Endothelial cell (in vitro differentiated cells): ENCODE data around the gene TCEANC. TPM values are rescaled to one million over a fixed set of nuclear protein-coding genes. Genes with fewer than 3 reads are reported as not detected.
"Not testable (repeated sequence)": the region's sequence is repeated elsewhere in the genome, so short reads cannot be mapped to it uniquely, and the experiment has no call there.

Experiments used
- DNase-seq: peaks from one replicate; pipeline ENCODE4 v3.0.0; 2021; ENCODE audit warnings: low spot score
- H3K27ac Mint-ChIP-seq: one replicate; pipeline ENCODE4 v1.8.0; 2021; ENCODE audit warnings: mixed read lengths, inconsistent platforms; ENCODE audit not compliant: unreplicated experiment
- H3K27me3 Mint-ChIP-seq: one replicate; pipeline ENCODE4 v1.8.0; 2021; ENCODE audit warnings: mild to moderate bottlenecking, moderate library complexity, mixed read lengths, inconsistent platforms; ENCODE audit not compliant: unreplicated experiment
- H3K36me3 Mint-ChIP-seq: one replicate; pipeline ENCODE4 v1.8.0; 2021; ENCODE audit warnings: mild to moderate bottlenecking, low read depth, mixed read lengths, inconsistent platforms; ENCODE audit not compliant: unreplicated experiment
- H3K4me1 Mint-ChIP-seq: one replicate; pipeline ENCODE4 v1.8.0; 2021; ENCODE audit warnings: mild to moderate bottlenecking, mixed read lengths, inconsistent platforms; ENCODE audit not compliant: unreplicated experiment
- H3K4me3 Mint-ChIP-seq: one replicate; pipeline ENCODE4 v1.8.0; 2021; ENCODE audit warnings: mild to moderate bottlenecking, mixed read lengths, inconsistent platforms; ENCODE audit not compliant: unreplicated experiment
- H3K9me3 Mint-ChIP-seq: one replicate; pipeline ENCODE4 v1.8.0; 2021; ENCODE audit warnings: mixed read lengths, inconsistent platforms; ENCODE audit not compliant: unreplicated experiment
- total RNA-seq: library from RNA; stranded (reverse); fragmentation: NEBNext Ultra II Directional; extraction: Animal tissue kit (Norgen Biotek cat#: 25700); gene quantifications from one replicate; pipeline ENCODE4 v1.2.1, GENCODE V29; 2021; ENCODE audit not compliant: unreplicated experiment
- TF ChIP-seq, protein P1 (sequence below): fragments of 200-600 bp; sonication (generic); IDR thresholded peaks from one replicate; pipeline ENCODE4 v1.5.0; 2021; ENCODE audit warnings: antibody characterized with exemption; ENCODE audit not compliant: unreplicated experiment

Gene TCEANC
- total RNA-seq, 1 donor from 2014 or later: 3.8 TPM

DNA sequence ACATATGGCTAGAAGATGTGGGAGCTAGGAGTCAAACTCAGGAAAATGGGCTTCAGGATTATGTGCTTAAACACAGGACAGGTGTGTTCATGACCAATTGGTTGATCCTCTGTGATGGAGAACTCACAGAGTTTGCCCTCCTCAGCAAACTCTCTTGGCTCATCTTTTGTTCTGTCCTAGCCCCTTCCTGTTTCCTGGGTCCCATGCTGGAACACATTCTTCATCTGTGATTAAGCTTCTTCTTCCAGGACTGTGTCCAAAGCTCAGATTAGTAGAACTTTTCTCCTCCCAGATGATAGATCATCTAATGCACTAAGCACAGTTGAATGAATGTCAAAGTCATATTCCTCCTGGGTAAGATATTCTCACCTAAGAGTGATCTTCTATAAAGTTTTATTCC lies 38.8 kb upstream of the TCEANC start:
- H3K27me3 Mint-ChIP-seq: no peaks in the 10 kb centered on the region
- H3K4me3 Mint-ChIP-seq: no peak overlapping the region
- no peak overlapping the region for H3K27ac Mint-ChIP-seq
- no peak for DNase-seq
- TF ChIP-seq, protein P1, sequence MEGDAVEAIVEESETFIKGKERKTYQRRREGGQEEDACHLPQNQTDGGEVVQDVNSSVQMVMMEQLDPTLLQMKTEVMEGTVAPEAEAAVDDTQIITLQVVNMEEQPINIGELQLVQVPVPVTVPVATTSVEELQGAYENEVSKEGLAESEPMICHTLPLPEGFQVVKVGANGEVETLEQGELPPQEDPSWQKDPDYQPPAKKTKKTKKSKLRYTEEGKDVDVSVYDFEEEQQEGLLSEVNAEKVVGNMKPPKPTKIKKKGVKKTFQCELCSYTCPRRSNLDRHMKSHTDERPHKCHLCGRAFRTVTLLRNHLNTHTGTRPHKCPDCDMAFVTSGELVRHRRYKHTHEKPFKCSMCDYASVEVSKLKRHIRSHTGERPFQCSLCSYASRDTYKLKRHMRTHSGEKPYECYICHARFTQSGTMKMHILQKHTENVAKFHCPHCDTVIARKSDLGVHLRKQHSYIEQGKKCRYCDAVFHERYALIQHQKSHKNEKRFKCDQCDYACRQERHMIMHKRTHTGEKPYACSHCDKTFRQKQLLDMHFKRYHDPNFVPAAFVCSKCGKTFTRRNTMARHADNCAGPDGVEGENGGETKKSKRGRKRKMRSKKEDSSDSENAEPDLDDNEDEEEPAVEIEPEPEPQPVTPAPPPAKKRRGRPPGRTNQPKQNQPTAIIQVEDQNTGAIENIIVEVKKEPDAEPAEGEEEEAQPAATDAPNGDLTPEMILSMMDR: no peak
- H3K9me3 Mint-ChIP-seq: no peaks in the 10 kb centered on the region
- H3K4me1 Mint-ChIP-seq: no peaks in the 10 kb centered on the region
- no peaks in the 10 kb centered on the region for H3K36me3 Mint-ChIP-seq

DNA sequence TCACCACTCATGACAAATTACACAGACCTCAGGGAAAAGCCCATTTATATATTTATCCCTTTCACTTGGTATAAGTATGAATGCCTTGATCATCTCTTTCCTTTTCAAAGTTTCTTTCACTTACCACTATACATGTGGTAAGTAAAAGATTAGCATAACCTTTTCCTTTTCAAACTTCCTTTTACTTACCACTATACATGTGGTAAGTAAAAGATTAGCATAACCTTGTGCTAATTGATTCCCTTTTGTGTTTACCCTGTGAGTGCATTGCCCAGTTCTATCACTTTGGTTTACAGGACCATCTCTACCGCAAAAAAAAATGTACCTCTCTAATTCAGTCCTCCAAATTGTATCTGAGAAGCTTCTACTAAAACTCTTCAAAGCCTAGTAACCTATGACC lies 32.7 kb upstream of the TCEANC start:
- TF ChIP-seq, protein P1: no peak
- H3K27ac Mint-ChIP-seq: no peak overlapping the region
- no peaks in the 10 kb centered on the region for H3K36me3 Mint-ChIP-seq
- H3K4me1 Mint-ChIP-seq: no peaks in the 10 kb centered on the region
- H3K4me3 Mint-ChIP-seq: no peak overlapping the region
- no peak for DNase-seq
- H3K27me3 Mint-ChIP-seq: peaks cover 2% of the 10 kb centered on the region
- H3K9me3 Mint-ChIP-seq: no peaks in the 10 kb centered on the region

DNA sequence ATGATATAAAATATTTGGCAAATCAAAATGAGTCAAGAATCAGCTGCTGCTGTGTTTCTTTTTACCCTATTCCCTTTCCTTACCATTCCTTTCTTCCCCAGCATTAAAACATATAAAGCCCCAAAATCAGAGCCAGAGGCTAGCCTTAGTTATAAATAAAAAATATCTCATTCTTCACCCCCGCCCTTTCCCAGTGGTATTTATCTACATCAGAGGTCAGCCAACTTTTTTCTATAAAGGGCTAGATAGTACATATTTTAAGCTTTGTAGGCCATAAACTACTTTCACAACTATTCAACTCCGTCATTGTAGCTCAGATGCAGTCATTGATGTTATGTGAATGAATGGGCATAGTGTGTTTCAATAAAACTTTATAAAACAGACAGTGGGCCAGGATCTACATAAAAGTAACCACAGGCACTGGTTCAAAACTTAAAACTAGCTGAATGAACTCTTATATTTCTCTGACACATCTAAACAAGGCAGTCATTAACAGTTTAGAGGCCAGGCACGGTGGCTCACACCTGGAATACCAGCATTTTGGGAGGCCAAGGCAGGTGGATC lies 30.5 kb upstream of the TCEANC start:
- no peak for DNase-seq
- TF ChIP-seq, protein P1: no peak
- Mint-ChIP-seq H3K27ac (no peak overlapping the region), H3K4me3 (no peak overlapping the region), H3K9me3 (no peaks in the 10 kb centered on the region), H3K36me3 (no peaks in the 10 kb centered on the region), H3K27me3 (peaks cover 2% of the 10 kb centered on the region), H3K4me1 (no peaks in the 10 kb centered on the region)

DNA sequence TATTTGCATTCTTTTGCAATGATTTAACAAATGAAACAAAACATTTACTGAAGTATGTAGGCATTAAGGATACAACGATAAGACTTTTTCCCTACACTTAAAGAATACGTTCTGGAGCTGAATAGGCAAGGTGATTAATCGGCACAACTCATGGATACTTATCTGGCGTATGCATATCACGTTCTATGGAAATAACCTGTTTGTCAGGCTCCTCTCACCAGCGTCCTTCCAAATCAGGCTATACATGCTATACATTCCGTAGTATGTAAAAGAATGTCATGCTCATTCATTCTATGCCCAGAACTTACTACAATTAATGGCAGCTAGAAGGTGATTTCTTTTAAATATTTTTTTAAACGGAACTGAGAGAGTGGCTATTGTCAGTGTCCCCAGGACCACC lies 25.6 kb upstream of the TCEANC start:
- Mint-ChIP-seq H3K27ac (no peak overlapping the region), H3K9me3 (no peaks in the 10 kb centered on the region), H3K36me3 (no peaks in the 10 kb centered on the region), H3K4me1 (no peaks in the 10 kb centered on the region), H3K4me3 (no peak overlapping the region), H3K27me3 (no peaks in the 10 kb centered on the region)
- TF ChIP-seq, protein P1: no peak
- DNase-seq: no peak

DNA sequence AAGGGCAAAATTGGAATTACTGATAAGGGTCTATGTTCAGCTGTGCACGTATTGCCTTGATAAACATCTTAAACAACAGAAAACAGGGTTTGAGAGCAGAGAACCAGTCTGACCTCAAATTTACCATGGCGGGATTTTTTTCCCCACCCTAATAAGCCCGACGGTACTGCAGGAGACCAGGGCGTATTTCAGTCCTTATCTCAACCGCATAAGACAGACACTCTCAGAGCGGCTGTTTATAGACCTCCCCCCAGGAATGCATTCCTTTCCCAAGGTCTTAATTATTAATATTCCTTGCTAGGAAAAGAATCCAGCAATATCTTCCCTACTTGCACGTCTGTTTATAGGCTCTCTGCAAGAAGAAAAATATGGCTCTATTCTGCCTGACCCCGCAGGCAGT lies 15.7 kb upstream of the TCEANC start:
- H3K27me3 Mint-ChIP-seq, H3K4me3 Mint-ChIP-seq, DNase-seq, H3K27ac Mint-ChIP-seq, H3K4me1 Mint-ChIP-seq, H3K9me3 Mint-ChIP-seq, H3K36me3 Mint-ChIP-seq: not testable (repeated sequence)

DNA sequence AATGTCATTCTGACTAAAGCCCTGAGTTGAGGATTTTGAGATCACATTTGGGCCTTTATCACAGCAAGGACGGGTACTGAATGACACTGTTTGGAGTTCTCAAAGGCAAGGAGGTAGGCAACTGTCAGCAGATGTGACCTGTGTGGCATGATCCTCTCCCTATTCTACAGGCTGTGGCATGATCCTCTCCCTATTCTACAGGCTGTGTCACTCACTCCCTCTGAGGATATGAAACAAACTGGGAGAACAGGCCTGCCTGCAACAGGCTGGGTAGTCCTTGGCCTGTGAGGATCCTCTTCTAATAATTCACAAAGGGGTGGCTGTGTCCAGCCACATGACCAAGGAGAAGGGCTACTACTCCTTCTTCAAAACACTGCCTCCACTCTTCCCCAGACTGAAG lies 14.9 kb upstream of the TCEANC start:
- H3K36me3 Mint-ChIP-seq: peaks cover 4% of the 10 kb centered on the region

More for the DNA sequence above, 14.9 kb upstream of the TCEANC start:
- no peak for DNase-seq
- no peak overlapping the region for H3K27ac Mint-ChIP-seq
- H3K27me3 Mint-ChIP-seq: no peaks in the 10 kb centered on the region
- TF ChIP-seq, protein P1: no peak
- no peaks in the 10 kb centered on the region for H3K4me1 Mint-ChIP-seq
- H3K4me3 Mint-ChIP-seq: no peak overlapping the region
- no peaks in the 10 kb centered on the region for H3K9me3 Mint-ChIP-seq
